GM10266 (cell line): ENCODE measurements around the gene NPL.

Source experiments
- DNase-seq: peaks from one replicate; pipeline ENCODE4 v3.0.0; 2012; ENCODE audit errors: extremely low spot score
- CTCF ChIP-seq: IDR thresholded peaks from 2 replicates; pipeline ENCODE4 v1.5.1; 2012; ENCODE audit warnings: mild to moderate bottlenecking, low read depth; ENCODE audit not compliant: control insufficient read depth, insufficient read depth; ENCODE audit errors: missing control alignments

NPL gene

GRCh38 chr1:182755632-182756031 lies 33.9 kb upstream of the NPL start:
- no peak for TF ChIP-seq CTCF
- DNase-seq = no peak

- no peak for TF ChIP-seq CTCF
- no peak for DNase-seq
These were observed 33.1 kb upstream of the NPL start for GRCh38 chr1:182756423-182756822.

- no peak for DNase-seq
- no peak for TF ChIP-seq CTCF
These were observed 27.9 kb upstream of the NPL start for GRCh38 chr1:182761396-182762395.

GRCh38 chr1:182762536-182762935 lies 27.0 kb upstream of the NPL start:
- TF ChIP-seq CTCF = no peak
- DNase-seq = no peak

GRCh38 chr1:182764029-182764727 lies 25.4 kb upstream of the NPL start:
- no peak for TF ChIP-seq CTCF
- no peak for DNase-seq

GRCh38 chr1:182765391-182765790 lies 24.2 kb upstream of the NPL start:
- TF ChIP-seq CTCF = no peak
- DNase-seq = no peak

- TF ChIP-seq CTCF = no peak
- no peak for DNase-seq
These were observed 23.5 kb upstream of the NPL start for GRCh38 chr1:182766050-182766449.
